Panc1 (cell line): ENCODE data around the gene SPECC1L. TPM values are rescaled to one million over a fixed set of nuclear protein-coding genes. Genes with fewer than 3 reads are reported as not detected.

Source experiments
- ATAC-seq: fragments of 200-7000 bp; cut with Tn5 transposase; 2 replicates; pipeline ENCODE4 v1.9.1; 2020; ENCODE audit warnings: mild to moderate bottlenecking, moderate library complexity
- BruUV-seq: library from RNA; stranded (reverse); fragments of 400-500 nt; replicated peaks from 2 replicates; lab custom pipeline; 2021; lab: Mats Ljungman, UMichigan
- CTCF ChIA-PET: fragments of 300-600 bp; sonication (Branson Sonifier 250); formaldehyde crosslinking; loops from one replicate; lab custom pipeline; 2022; ENCODE audit warnings: antibody characterized with exemption; lab: Charles Lee
- POLR2A ChIA-PET: fragments of 300-600 bp; sonication (Branson Sonifier 250); formaldehyde crosslinking; loops from one replicate; lab custom pipeline; 2022; ENCODE audit warnings: antibody characterized with exemption; lab: Charles Lee
- DNase-seq: peaks from one replicate; pipeline ENCODE4 v3.0.0-alpha.2; 2010; ENCODE audit warnings: low read depth, low spot score
- H3K27ac ChIP-seq: 2 replicates; pipeline ENCODE4 v1.5.1; 2011; ENCODE audit warnings: mild to moderate bottlenecking, low read length, inconsistent platforms
- H3K27me3 ChIP-seq: fragments of 200-500 bp; sonication (Bioruptor generic); 2 replicates; pipeline ENCODE4 v1.6.0; 2014; ENCODE audit warnings: low read length, inconsistent platforms; ENCODE audit not compliant: control insufficient read depth, insufficient read depth
- H3K36me3 ChIP-seq: fragments of 200-500 bp; sonication (Bioruptor generic); 2 replicates; pipeline ENCODE4 v1.5.1; 2014; ENCODE audit warnings: inconsistent platforms, mild to moderate bottlenecking, low read length, moderate library complexity; ENCODE audit not compliant: control insufficient read depth, insufficient read depth
- H3K4me1 ChIP-seq: 2 replicates; pipeline ENCODE4 v1.5.1; 2011; ENCODE audit warnings: inconsistent platforms, mild to moderate bottlenecking, low read length, moderate library complexity; ENCODE audit not compliant: control insufficient read depth, insufficient read depth
- H3K4me3 ChIP-seq, 2 experiments: 2 replicates each; pipeline ENCODE4 v1.5.1; 2011 to 2012; ENCODE audit warnings: low read depth in 2 of 2, low read length in 2 of 2, mild to moderate bottlenecking in 2 of 2, inconsistent platforms in 1 of 2, moderate library complexity in 1 of 2
- H3K9me3 ChIP-seq: fragments of 200-500 bp; sonication (Bioruptor generic); 2 replicates; pipeline ENCODE4 v1.5.1; 2014; ENCODE audit warnings: low read depth, mild to moderate bottlenecking, inconsistent platforms, low read length, moderate library complexity; ENCODE audit not compliant: control insufficient read depth, insufficient read depth
- POLR2AphosphoS5 ChIP-seq: IDR thresholded peaks from 2 replicates; pipeline ENCODE4 v1.6.1; 2012; ENCODE audit warnings: mild to moderate bottlenecking, low read depth, low read length, moderate library complexity
- SIN3A ChIP-seq: IDR thresholded peaks from 2 replicates; pipeline ENCODE4 v1.6.1; 2012; ENCODE audit warnings: low read depth, mild to moderate bottlenecking, low read length, moderate library complexity, borderline replicate concordance; ENCODE audit not compliant: insufficient read depth
- TCF7L2 ChIP-seq: IDR thresholded peaks from 2 replicates; pipeline ENCODE4 v1.6.1; 2011; ENCODE audit warnings: mild to moderate bottlenecking, low read depth, low read length, inconsistent platforms
- in situ Hi-C: cut with HindIII; loops from 2 replicates; pipeline ENCODE4 v1.10.0; 2016; ENCODE audit warnings: low sequenced_read_pairs, low pct_unique_long_range_greater_than_20kb
- intact Hi-C: fragments of 100-400 bp; cut with micrococcal nuclease; formaldehyde crosslinking; loops from one replicate; pipeline ENCODE4 v1.10.0; 2022; ENCODE audit not compliant: unreplicated experiment
- total RNA-seq: library from RNA; stranded (reverse); gene quantifications from one replicate; pipeline ENCODE4 v1.2.1, GENCODE V29; 2021; ENCODE audit not compliant: unreplicated experiment
- TF ChIP-seq, protein P1 (sequence below): fragments of 450-650 bp; IDR thresholded peaks from 2 replicates; pipeline ENCODE4 v1.5.1; 2017; ENCODE audit warnings: mild to moderate bottlenecking
- TF ChIP-seq, protein P2 (sequence below), 2 experiments: IDR thresholded peaks; 2 replicates each; pipeline ENCODE4 v1.6.1; 2011 to 2012; ENCODE audit warnings: low read depth in 2 of 2, control low read depth in 1 of 2, low read length in 1 of 2, mild to moderate bottlenecking in 1 of 2, moderate library complexity in 1 of 2; ENCODE audit not compliant: insufficient read depth in 1 of 2

The SPECC1L gene
- total RNA-seq, 1 experiment from 2014 or later: 43.3 TPM

DNA sequence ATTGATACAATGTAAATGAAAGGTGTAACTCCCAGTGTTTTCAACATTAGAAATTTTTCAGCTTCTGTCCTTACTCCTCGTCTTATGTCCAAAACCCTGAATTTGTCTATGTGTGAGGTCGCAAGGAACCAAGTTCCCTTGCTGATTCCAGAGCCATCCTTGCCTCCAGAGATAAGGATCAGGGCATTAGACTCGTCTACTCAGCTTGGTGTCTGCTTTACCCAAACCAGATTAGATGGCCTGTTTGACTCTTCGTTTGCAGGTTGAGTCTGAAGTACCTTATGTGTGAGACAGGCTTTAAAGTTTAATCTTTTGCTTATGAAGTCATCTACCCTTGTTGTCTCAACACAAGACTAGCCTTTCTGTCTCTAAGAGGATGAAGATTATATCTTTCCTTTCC, 55.6 kb downstream of the SPECC1L start:
- no peaks in the 10 kb centered on the region for H3K4me1 ChIP-seq
- H3K4me3 ChIP-seq: no peak overlapping the region
- H3K27me3 ChIP-seq: no peaks in the 10 kb centered on the region
- CTCF ChIA-PET: interaction anchor here (0.7 kb wide), 1 partner anchor 102 kb away, joined by 3 read pairs; no protein-coding TSS in a partner anchor
- no peak for ATAC-seq
- intact Hi-C loops: loop anchor here (10.0 kb wide), 1 partner anchor 199 kb away; no protein-coding TSS in a partner anchor
- POLR2A ChIA-PET: no interaction called here
- H3K27ac ChIP-seq: no peak overlapping the region
- TF ChIP-seq TCF7L2 (no peak), POLR2AphosphoS5 (no peak), SIN3A (no peak)
- TF ChIP-seq, protein P1, sequence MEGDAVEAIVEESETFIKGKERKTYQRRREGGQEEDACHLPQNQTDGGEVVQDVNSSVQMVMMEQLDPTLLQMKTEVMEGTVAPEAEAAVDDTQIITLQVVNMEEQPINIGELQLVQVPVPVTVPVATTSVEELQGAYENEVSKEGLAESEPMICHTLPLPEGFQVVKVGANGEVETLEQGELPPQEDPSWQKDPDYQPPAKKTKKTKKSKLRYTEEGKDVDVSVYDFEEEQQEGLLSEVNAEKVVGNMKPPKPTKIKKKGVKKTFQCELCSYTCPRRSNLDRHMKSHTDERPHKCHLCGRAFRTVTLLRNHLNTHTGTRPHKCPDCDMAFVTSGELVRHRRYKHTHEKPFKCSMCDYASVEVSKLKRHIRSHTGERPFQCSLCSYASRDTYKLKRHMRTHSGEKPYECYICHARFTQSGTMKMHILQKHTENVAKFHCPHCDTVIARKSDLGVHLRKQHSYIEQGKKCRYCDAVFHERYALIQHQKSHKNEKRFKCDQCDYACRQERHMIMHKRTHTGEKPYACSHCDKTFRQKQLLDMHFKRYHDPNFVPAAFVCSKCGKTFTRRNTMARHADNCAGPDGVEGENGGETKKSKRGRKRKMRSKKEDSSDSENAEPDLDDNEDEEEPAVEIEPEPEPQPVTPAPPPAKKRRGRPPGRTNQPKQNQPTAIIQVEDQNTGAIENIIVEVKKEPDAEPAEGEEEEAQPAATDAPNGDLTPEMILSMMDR: no peak
- TF ChIP-seq, protein P2, sequence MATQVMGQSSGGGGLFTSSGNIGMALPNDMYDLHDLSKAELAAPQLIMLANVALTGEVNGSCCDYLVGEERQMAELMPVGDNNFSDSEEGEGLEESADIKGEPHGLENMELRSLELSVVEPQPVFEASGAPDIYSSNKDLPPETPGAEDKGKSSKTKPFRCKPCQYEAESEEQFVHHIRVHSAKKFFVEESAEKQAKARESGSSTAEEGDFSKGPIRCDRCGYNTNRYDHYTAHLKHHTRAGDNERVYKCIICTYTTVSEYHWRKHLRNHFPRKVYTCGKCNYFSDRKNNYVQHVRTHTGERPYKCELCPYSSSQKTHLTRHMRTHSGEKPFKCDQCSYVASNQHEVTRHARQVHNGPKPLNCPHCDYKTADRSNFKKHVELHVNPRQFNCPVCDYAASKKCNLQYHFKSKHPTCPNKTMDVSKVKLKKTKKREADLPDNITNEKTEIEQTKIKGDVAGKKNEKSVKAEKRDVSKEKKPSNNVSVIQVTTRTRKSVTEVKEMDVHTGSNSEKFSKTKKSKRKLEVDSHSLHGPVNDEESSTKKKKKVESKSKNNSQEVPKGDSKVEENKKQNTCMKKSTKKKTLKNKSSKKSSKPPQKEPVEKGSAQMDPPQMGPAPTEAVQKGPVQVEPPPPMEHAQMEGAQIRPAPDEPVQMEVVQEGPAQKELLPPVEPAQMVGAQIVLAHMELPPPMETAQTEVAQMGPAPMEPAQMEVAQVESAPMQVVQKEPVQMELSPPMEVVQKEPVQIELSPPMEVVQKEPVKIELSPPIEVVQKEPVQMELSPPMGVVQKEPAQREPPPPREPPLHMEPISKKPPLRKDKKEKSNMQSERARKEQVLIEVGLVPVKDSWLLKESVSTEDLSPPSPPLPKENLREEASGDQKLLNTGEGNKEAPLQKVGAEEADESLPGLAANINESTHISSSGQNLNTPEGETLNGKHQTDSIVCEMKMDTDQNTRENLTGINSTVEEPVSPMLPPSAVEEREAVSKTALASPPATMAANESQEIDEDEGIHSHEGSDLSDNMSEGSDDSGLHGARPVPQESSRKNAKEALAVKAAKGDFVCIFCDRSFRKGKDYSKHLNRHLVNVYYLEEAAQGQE (IDR thresholded peaks at IDR 0.05; ENCODE audit: insufficient read depth in 1 of 2, low read depth in 2 of 2, low read length in 1 of 2): no peak
- no TSS peak for BruUV-seq
- peaks cover 20% of the 10 kb centered on the region; the same call in 1 of the 2 replicates for H3K36me3 ChIP-seq
- no peaks in the 10 kb centered on the region for H3K9me3 ChIP-seq
- no peak for DNase-seq
- in situ Hi-C loops: no loop called here

- Histone ChIP-seq H3K27me3 (no peaks in the 10 kb centered on the region), H3K4me1 (no peaks in the 10 kb centered on the region), H3K27ac (no peak overlapping the region), H3K4me3 (no peak overlapping the region), H3K9me3 (no peaks in the 10 kb centered on the region), H3K36me3 (peaks cover 20% of the 10 kb centered on the region; the same call in 1 of the 2 replicates)
- TF ChIP-seq, protein P1: no peak
- in situ Hi-C loops (no loop called here), intact Hi-C loops (loop anchor here (10.0 kb wide), 1 partner anchor 197 kb away; no protein-coding TSS in a partner anchor)
- ChIA-PET POLR2A (interaction anchor here (0.7 kb wide), 1 partner anchor 31 kb away, joined by 10 read pairs; no protein-coding TSS in a partner anchor), CTCF (no interaction called here)
- DNase-seq: no peak
- no peak for ATAC-seq
- no TSS peak for BruUV-seq
Measured at GRCh38 chr22:24327832-24328231, 57.2 kb downstream of the SPECC1L start.
